GM18498 (cell line): ENCODE results near the gene NGF.

Source experiments
- ATAC-seq: cut with Tn5 transposase; IDR thresholded peaks from one replicate; pipeline ENCODE4 v1.9.1; 2021; ENCODE audit warnings: mild to moderate bottlenecking, moderate library complexity; ENCODE audit not compliant: unreplicated experiment

Gene NGF

GRCh38 chr1:115337276-115337632 is 795 bp downstream of the NGF start:
- no peak for ATAC-seq

GRCh38 chr1:115336741-115337140 is 1.3 kb downstream of the NGF start:
- ATAC-seq, result no peak

GRCh38 chr1:115332813-115333608 is 5.0 kb downstream of the NGF start:
- no peak for ATAC-seq

- ATAC-seq, result no peak
These were observed 6.3 kb downstream of the NGF start for GRCh38 chr1:115331558-115332331.

GRCh38 chr1:115330480-115331013 is 7.5 kb downstream of the NGF start:
- no peak for ATAC-seq

GRCh38 chr1:115329965-115330364 is 8.1 kb downstream of the NGF start:
- ATAC-seq, result no peak

GRCh38 chr1:115327270-115327669 is 10.8 kb downstream of the NGF start:
- ATAC-seq, result no peak

GRCh38 chr1:115326419-115326818 is 11.6 kb downstream of the NGF start:
- no peak for ATAC-seq

GRCh38 chr1:115325874-115326273 is 12.2 kb downstream of the NGF start:
- ATAC-seq, result no peak

GRCh38 chr1:115324649-115325420 is 13.2 kb downstream of the NGF start:
- ATAC-seq, result no peak

GRCh38 chr1:115323366-115324004 is 14.6 kb downstream of the NGF start:
- ATAC-seq, result no peak

GRCh38 chr1:115322631-115323030 is 15.4 kb downstream of the NGF start:
- ATAC-seq, result no peak

- no peak for ATAC-seq
These were observed 17.7 kb downstream of the NGF start for GRCh38 chr1:115320377-115320776.

- no peak for ATAC-seq
These were observed 18.3 kb downstream of the NGF start for GRCh38 chr1:115319706-115320105.

GRCh38 chr1:115317101-115318012 is 20.7 kb downstream of the NGF start:
- ATAC-seq, result no peak

- ATAC-seq, result no peak
These were observed 23.3 kb downstream of the NGF start for GRCh38 chr1:115314765-115315164.

- no peak for ATAC-seq
These were observed 24.0 kb downstream of the NGF start for GRCh38 chr1:115314092-115314491.

- no peak for ATAC-seq
These were observed 24.9 kb downstream of the NGF start for GRCh38 chr1:115313182-115313581.

GRCh38 chr1:115312742-115313141 is 25.3 kb downstream of the NGF start:
- ATAC-seq, result no peak

GRCh38 chr1:115311474-115311989 is 26.5 kb downstream of the NGF start:
- no peak for ATAC-seq
